Subcutaneous adipose tissue (tissue), 4 donors: ENCODE measurements around the gene AP1S1. TPM values are rescaled to one million over a fixed set of nuclear protein-coding genes. Genes with fewer than 3 reads are reported as not detected.

Experiments used
- CTCF ChIP-seq: fragments of 450-650 bp; IDR thresholded peaks from one replicate; pipeline ENCODE4 v1.5.1; 2016; ENCODE audit warnings: low read depth, mild to moderate bottlenecking, control low read depth, antibody characterized with exemption, moderate library complexity
- total RNA-seq, 4 donors: library from RNA; depleted of rRNA; stranded (reverse); fragments of >200 nt; gene quantifications; one replicate each; pipeline ENCODE4 v1.1.0, GENCODE V29; 2016

AP1S1 gene
- total RNA-seq, 4 donors from 2014 or later, result 7.7 to 42.2 (median 23.8) TPM

GRCh38 chr7:101112233-101112632 lies 42.0 kb upstream of the AP1S1 start:
- no peak for TF ChIP-seq CTCF

GRCh38 chr7:101113836-101114235 lies 40.4 kb upstream of the AP1S1 start:
- no peak for TF ChIP-seq CTCF

- no peak for TF ChIP-seq CTCF
Observed at GRCh38 chr7:101114492-101114891, 39.8 kb upstream of the AP1S1 start.

GRCh38 chr7:101115215-101115614 lies 39.1 kb upstream of the AP1S1 start:
- TF ChIP-seq CTCF, result no peak

- TF ChIP-seq CTCF, result no peak
Observed at GRCh38 chr7:101116898-101117297, 37.4 kb upstream of the AP1S1 start.

GRCh38 chr7:101118856-101119255 lies 35.4 kb upstream of the AP1S1 start:
- TF ChIP-seq CTCF, result no peak

- no peak for TF ChIP-seq CTCF
Observed at GRCh38 chr7:101119876-101120275, 34.4 kb upstream of the AP1S1 start.
